Measurements from ENCODE around the gene UGT2B28.
"Not testable (repeated sequence)": the region's sequence is repeated elsewhere in the genome, so short reads cannot be mapped to it uniquely, and the experiment has no call there.

The UGT2B28 gene

GRCh38 chr4:69343558-69344420, 63.5 kb downstream of the UGT2B28 start:
- not testable (repeated sequence) for DNase-seq

Measured in femur (tissue), 1 donor.